ENCODE measurements around the gene JADE3. TPM values are rescaled to one million over a fixed set of nuclear protein-coding genes. Genes with fewer than 3 reads are reported as not detected.
A peak's percentile ranks its signal among the peaks of the same experiment; 100 is the strongest.

JADE3 gene
- polyA plus RNA-seq, 1 donor from 2014 or later = 6.8 TPM

DNA sequence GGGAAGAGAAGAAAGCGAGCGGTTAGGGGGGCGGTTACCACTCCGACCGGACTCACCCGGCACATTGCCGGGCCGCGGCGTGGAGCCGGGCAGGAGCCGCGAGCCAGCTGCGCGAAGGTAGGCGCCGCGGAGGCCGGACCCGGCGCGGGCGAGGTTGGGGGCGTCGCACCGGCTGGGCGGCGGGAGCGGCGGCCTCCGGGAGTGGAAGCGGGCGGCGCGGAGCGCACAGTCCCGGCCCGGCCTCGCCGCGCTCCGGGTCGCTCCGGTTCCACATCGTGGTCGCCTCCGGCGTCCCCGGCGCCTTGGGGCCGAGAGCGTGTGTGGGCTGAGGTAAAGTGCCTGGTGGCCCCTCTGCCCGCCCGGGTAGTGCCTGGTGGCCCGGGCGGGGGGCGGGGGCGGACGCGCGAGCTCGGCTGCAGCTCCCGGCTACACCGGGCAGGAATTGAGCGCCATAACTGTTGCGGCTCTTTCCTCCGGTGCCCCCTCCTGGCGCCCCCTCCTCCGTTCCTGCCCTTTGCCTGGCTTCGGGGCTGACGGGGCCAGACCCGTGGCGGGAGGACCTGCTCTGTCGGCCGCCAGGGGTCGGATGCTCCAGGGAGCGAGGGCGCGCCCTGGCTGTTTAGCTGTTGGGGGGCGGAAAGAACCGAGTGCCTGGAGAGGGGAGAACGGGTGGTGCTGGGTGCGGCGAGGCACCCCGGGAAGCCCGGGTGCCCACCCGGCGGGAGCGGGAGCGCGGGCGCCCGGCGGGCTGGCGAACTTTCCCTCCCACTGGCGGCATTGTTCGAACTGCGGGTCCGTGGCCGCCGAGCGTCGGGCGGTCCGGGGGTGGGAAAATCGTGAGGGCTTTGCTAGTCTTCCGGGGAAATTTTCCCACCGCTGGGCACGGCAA is 626 bp downstream of the JADE3 start:
- Histone ChIP-seq H3F3A (ENCODE audit: insufficient read depth, low read length, poor library complexity, severe bottlenecking) (no peaks in the 10 kb centered on the region), H3K27ac (ENCODE audit: low read length) (no peak overlapping the region), H4K20me1 (ENCODE audit: insufficient read depth) (no peaks in the 10 kb centered on the region), H3K4me3 (ENCODE audit: low read length) (peak overlapping the region; percentile 82), H3K9me3 (ENCODE audit: low read length) (no peaks in the 10 kb centered on the region), H3K79me2 (replicated peaks; ENCODE audit: insufficient read depth, low read length) (peaks cover 27% of the 10 kb centered on the region), H3K27me3 (ENCODE audit: insufficient read depth, low read depth, low read length) (no peaks in the 10 kb centered on the region), H3K4me2 (ENCODE audit: low read length) (no peak overlapping the region), H3K9ac (ENCODE audit: low read length) (peak overlapping the region; percentile 58), H2AFZ (ENCODE audit: low read depth, low read length) (no peak overlapping the region), H3K9me2 (ENCODE audit: insufficient read depth, low read length) (no peaks in the 10 kb centered on the region), H3K36me3 (ENCODE audit: insufficient read depth, low read length) (no peaks in the 10 kb centered on the region)
- TF ChIP-seq EZH2 (IDR thresholded peaks at IDR 0.05; ENCODE audit: borderline replicate concordance, insufficient read depth, low read length, poor library complexity, severe bottlenecking) (no peak), EP300 (conservative IDR thresholded peaks at IDR 0.05; ENCODE audit: poor library complexity, severe bottlenecking) (no peak), MXI1 (conservative IDR thresholded peaks at IDR 0.05; ENCODE audit: poor library complexity, severe bottlenecking) (no peak), TAF1 (IDR thresholded peaks at IDR 0.05; ENCODE audit: low read depth) (no peak), POLR2AphosphoS5 (IDR thresholded peaks at IDR 0.05) (no peak), RAD21 (conservative IDR thresholded peaks at IDR 0.05) (peak; percentile 26), SMC3 (conservative IDR thresholded peaks at IDR 0.05; ENCODE audit: poor library complexity) (peak; percentile 48)
- TF ChIP-seq, protein P1, sequence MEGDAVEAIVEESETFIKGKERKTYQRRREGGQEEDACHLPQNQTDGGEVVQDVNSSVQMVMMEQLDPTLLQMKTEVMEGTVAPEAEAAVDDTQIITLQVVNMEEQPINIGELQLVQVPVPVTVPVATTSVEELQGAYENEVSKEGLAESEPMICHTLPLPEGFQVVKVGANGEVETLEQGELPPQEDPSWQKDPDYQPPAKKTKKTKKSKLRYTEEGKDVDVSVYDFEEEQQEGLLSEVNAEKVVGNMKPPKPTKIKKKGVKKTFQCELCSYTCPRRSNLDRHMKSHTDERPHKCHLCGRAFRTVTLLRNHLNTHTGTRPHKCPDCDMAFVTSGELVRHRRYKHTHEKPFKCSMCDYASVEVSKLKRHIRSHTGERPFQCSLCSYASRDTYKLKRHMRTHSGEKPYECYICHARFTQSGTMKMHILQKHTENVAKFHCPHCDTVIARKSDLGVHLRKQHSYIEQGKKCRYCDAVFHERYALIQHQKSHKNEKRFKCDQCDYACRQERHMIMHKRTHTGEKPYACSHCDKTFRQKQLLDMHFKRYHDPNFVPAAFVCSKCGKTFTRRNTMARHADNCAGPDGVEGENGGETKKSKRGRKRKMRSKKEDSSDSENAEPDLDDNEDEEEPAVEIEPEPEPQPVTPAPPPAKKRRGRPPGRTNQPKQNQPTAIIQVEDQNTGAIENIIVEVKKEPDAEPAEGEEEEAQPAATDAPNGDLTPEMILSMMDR (IDR thresholded peaks at IDR 0.05; ENCODE audit: poor library complexity, severe bottlenecking) = peak; percentile 60
- TF ChIP-seq, protein P2, sequence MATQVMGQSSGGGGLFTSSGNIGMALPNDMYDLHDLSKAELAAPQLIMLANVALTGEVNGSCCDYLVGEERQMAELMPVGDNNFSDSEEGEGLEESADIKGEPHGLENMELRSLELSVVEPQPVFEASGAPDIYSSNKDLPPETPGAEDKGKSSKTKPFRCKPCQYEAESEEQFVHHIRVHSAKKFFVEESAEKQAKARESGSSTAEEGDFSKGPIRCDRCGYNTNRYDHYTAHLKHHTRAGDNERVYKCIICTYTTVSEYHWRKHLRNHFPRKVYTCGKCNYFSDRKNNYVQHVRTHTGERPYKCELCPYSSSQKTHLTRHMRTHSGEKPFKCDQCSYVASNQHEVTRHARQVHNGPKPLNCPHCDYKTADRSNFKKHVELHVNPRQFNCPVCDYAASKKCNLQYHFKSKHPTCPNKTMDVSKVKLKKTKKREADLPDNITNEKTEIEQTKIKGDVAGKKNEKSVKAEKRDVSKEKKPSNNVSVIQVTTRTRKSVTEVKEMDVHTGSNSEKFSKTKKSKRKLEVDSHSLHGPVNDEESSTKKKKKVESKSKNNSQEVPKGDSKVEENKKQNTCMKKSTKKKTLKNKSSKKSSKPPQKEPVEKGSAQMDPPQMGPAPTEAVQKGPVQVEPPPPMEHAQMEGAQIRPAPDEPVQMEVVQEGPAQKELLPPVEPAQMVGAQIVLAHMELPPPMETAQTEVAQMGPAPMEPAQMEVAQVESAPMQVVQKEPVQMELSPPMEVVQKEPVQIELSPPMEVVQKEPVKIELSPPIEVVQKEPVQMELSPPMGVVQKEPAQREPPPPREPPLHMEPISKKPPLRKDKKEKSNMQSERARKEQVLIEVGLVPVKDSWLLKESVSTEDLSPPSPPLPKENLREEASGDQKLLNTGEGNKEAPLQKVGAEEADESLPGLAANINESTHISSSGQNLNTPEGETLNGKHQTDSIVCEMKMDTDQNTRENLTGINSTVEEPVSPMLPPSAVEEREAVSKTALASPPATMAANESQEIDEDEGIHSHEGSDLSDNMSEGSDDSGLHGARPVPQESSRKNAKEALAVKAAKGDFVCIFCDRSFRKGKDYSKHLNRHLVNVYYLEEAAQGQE (IDR thresholded peaks at IDR 0.05; ENCODE audit: borderline replicate concordance) = no peak

DNA sequence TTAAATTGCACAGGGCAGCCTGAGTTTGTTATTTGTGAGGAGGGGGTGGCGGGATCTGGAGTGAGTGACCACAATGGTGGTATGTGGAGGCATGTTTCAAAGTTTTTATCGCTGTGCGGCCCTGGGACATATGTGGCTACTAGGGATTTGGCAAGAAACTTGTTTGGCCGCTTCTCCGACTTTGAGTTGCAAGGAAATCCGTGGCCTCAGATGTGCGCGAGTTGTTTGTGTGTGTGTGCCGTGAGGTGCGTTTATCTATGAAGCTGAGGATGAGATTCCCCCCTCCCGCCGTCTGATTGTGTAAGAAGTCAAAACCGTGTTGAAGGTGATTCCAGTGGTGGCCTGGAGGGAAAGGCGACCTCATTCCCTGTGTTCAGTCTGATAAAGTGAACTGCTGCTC is 1.4 kb downstream of the JADE3 start:
- no peak for TF ChIP-seq MXI1 (conservative IDR thresholded peaks at IDR 0.05; ENCODE audit: poor library complexity, severe bottlenecking)
- TF ChIP-seq, protein P1 (IDR thresholded peaks at IDR 0.05; ENCODE audit: poor library complexity, severe bottlenecking) = no peak
- TF ChIP-seq EZH2 (IDR thresholded peaks at IDR 0.05; ENCODE audit: borderline replicate concordance, insufficient read depth, low read length, poor library complexity, severe bottlenecking) = no peak
- TF ChIP-seq RAD21 (conservative IDR thresholded peaks at IDR 0.05) = no peak
- TF ChIP-seq, protein P2 (IDR thresholded peaks at IDR 0.05; ENCODE audit: borderline replicate concordance) = no peak
- TF ChIP-seq TAF1 (IDR thresholded peaks at IDR 0.05; ENCODE audit: low read depth) = no peak
- no peak for TF ChIP-seq POLR2AphosphoS5 (IDR thresholded peaks at IDR 0.05)
- TF ChIP-seq SMC3 (conservative IDR thresholded peaks at IDR 0.05; ENCODE audit: poor library complexity) = no peak
- no peak for TF ChIP-seq EP300 (conservative IDR thresholded peaks at IDR 0.05; ENCODE audit: poor library complexity, severe bottlenecking)
- no peaks in the 10 kb centered on the region for H4K20me1 ChIP-seq (ENCODE audit: insufficient read depth)
- no peaks in the 10 kb centered on the region for H3F3A ChIP-seq (ENCODE audit: insufficient read depth, low read length, poor library complexity, severe bottlenecking)
- peaks cover 30% of the 10 kb centered on the region for H3K79me2 ChIP-seq (replicated peaks; ENCODE audit: insufficient read depth, low read length)
- no peaks in the 10 kb centered on the region for H3K27me3 ChIP-seq (ENCODE audit: insufficient read depth, low read depth, low read length)
- H3K4me3 ChIP-seq (ENCODE audit: low read length) = peak overlapping the region; percentile 82
- no peak overlapping the region for H2AFZ ChIP-seq (ENCODE audit: low read depth, low read length)
- no peaks in the 10 kb centered on the region for H3K9me3 ChIP-seq (ENCODE audit: low read length)
- H3K36me3 ChIP-seq (ENCODE audit: insufficient read depth, low read length) = no peaks in the 10 kb centered on the region
- peak overlapping the region; percentile 30 for H3K4me2 ChIP-seq (ENCODE audit: low read length)
- peak overlapping the region; percentile 58 for H3K9ac ChIP-seq (ENCODE audit: low read length)
- H3K27ac ChIP-seq (ENCODE audit: low read length) = no peak overlapping the region
- no peaks in the 10 kb centered on the region for H3K9me2 ChIP-seq (ENCODE audit: insufficient read depth, low read length)
